H7 (cell line): ENCODE results near the gene TRIM33. TPM values are rescaled to one million over a fixed set of nuclear protein-coding genes. Genes with fewer than 3 reads are reported as not detected.
"Not testable (repeated sequence)": the region's sequence is repeated elsewhere in the genome, so short reads cannot be mapped to it uniquely, and the experiment has no call there.

Source experiments
- DNase-seq: peaks from one replicate; pipeline ENCODE4 v3.0.0; 2012
- H3K27me3 ChIP-seq: 2 replicates; pipeline ENCODE4 v1.6.0; 2011; ENCODE audit warnings: mild to moderate bottlenecking, low read length; ENCODE audit not compliant: control insufficient read depth, insufficient read depth
- H3K36me3 ChIP-seq: replicated peaks from 2 replicates; pipeline ENCODE4 v1.5.1; 2011; ENCODE audit warnings: low read length; ENCODE audit not compliant: control insufficient read depth, insufficient read depth
- H3K4me3 ChIP-seq: 2 replicates; pipeline ENCODE4 v1.5.1; 2011; ENCODE audit warnings: low read depth, mild to moderate bottlenecking, control low read depth, low read length, moderate library complexity; ENCODE audit not compliant: insufficient read depth
- total RNA-seq: library from RNA; depleted of rRNA; stranded (reverse); fragments of >200 nt; shearing (Covaris generic); gene quantifications from 2 replicates; pipeline ENCODE4 v1.2.3, GENCODE V29; 2014

The TRIM33 gene
- total RNA-seq, 1 experiment from 2014 or later = 43.2 TPM

- Histone ChIP-seq H3K27me3 (no peaks in the 10 kb centered on the region), H3K4me3 (no peak overlapping the region), H3K36me3 (no peaks in the 10 kb centered on the region)
- no peak for DNase-seq
Measured at GRCh38 chr1:114439369-114439768, 71.6 kb downstream of the TRIM33 start.

- no peak for DNase-seq
- H3K36me3 ChIP-seq = no peaks in the 10 kb centered on the region
- no peaks in the 10 kb centered on the region for H3K27me3 ChIP-seq
- H3K4me3 ChIP-seq = no peak overlapping the region
Measured at GRCh38 chr1:114437812-114438211, 73.2 kb downstream of the TRIM33 start.

GRCh38 chr1:114436799-114437198 is 74.2 kb downstream of the TRIM33 start:
- DNase-seq = no peak
- no peaks in the 10 kb centered on the region for H3K36me3 ChIP-seq
- no peaks in the 10 kb centered on the region for H3K27me3 ChIP-seq
- H3K4me3 ChIP-seq = no peak overlapping the region

- no peaks in the 10 kb centered on the region for H3K36me3 ChIP-seq
- no peaks in the 10 kb centered on the region for H3K27me3 ChIP-seq
- no peak for DNase-seq
- H3K4me3 ChIP-seq = no peak overlapping the region
Measured at GRCh38 chr1:114435088-114435715, 75.8 kb downstream of the TRIM33 start.

GRCh38 chr1:114431026-114431425 is 80.0 kb downstream of the TRIM33 start:
- Histone ChIP-seq H3K36me3 (peaks cover 5% of the 10 kb centered on the region), H3K27me3 (no peaks in the 10 kb centered on the region), H3K4me3 (no peak overlapping the region)
- no peak for DNase-seq

GRCh38 chr1:114428083-114428754 is 82.8 kb downstream of the TRIM33 start:
- Histone ChIP-seq H3K36me3 (peaks cover 14% of the 10 kb centered on the region), H3K27me3 (no peaks in the 10 kb centered on the region), H3K4me3 (no peak overlapping the region)
- no peak for DNase-seq

GRCh38 chr1:114427612-114428011 is 83.4 kb downstream of the TRIM33 start:
- DNase-seq = no peak
- Histone ChIP-seq H3K4me3 (no peak overlapping the region), H3K27me3 (no peaks in the 10 kb centered on the region), H3K36me3 (peaks cover 14% of the 10 kb centered on the region)

GRCh38 chr1:114423455-114423854 is 87.5 kb downstream of the TRIM33 start:
- Histone ChIP-seq H3K27me3 (no peaks in the 10 kb centered on the region), H3K4me3 (no peak overlapping the region), H3K36me3 (peaks cover 23% of the 10 kb centered on the region)
- no peak for DNase-seq

- not testable (repeated sequence) for H3K27me3 ChIP-seq, H3K4me3 ChIP-seq, DNase-seq
- H3K36me3 ChIP-seq = peaks cover 10% of the 10 kb centered on the region
Measured at GRCh38 chr1:114418948-114419347, 92.1 kb downstream of the TRIM33 start.

GRCh38 chr1:114397601-114398000 is 113.4 kb downstream of the TRIM33 start:
- no peak overlapping the region for H3K4me3 ChIP-seq
- H3K36me3 ChIP-seq = peaks cover 6% of the 10 kb centered on the region
- no peaks in the 10 kb centered on the region for H3K27me3 ChIP-seq
- DNase-seq = no peak

GRCh38 chr1:114395863-114396262 is 115.1 kb downstream of the TRIM33 start:
- Histone ChIP-seq H3K27me3 (no peaks in the 10 kb centered on the region), H3K36me3 (peaks cover 6% of the 10 kb centered on the region), H3K4me3 (no peak overlapping the region)
- DNase-seq = no peak

GRCh38 chr1:114390960-114391359 is 120.0 kb downstream of the TRIM33 start:
- no peak overlapping the region for H3K4me3 ChIP-seq
- no peak for DNase-seq
- H3K27me3 ChIP-seq = no peaks in the 10 kb centered on the region
- no peaks in the 10 kb centered on the region; the same call in 1 of the 2 replicates for H3K36me3 ChIP-seq

GRCh38 chr1:114390361-114390760 is 120.6 kb downstream of the TRIM33 start:
- DNase-seq = no peak
- no peaks in the 10 kb centered on the region; the same call in 1 of the 2 replicates for H3K36me3 ChIP-seq
- no peaks in the 10 kb centered on the region for H3K27me3 ChIP-seq
- no peak overlapping the region for H3K4me3 ChIP-seq

- no peak for DNase-seq
- no peak overlapping the region for H3K4me3 ChIP-seq
- no peaks in the 10 kb centered on the region for H3K27me3 ChIP-seq
- H3K36me3 ChIP-seq = no peaks in the 10 kb centered on the region
Measured at GRCh38 chr1:114388432-114389003, 122.5 kb downstream of the TRIM33 start.

- not testable (repeated sequence) for H3K36me3 ChIP-seq, H3K4me3 ChIP-seq, H3K27me3 ChIP-seq, DNase-seq
Measured at GRCh38 chr1:114387585-114387984, 123.4 kb downstream of the TRIM33 start.
